Natural killer cell (primary cell): ENCODE results near the gene ZNF182. TPM values are rescaled to one million over a fixed set of nuclear protein-coding genes. Genes with fewer than 3 reads are reported as not detected.

ENCODE experiments used
- ATAC-seq, 3 donors: fragments of 150-1000 bp in 2 of 3; fragments of 200-7000 bp in 1 of 3; cut with Tn5 transposase; 1 replicate in 1 of 3; 2 replicates in 2 of 3; pipeline ENCODE4 v1.10.0; 2021; ENCODE audit warnings: mild to moderate bottlenecking in 2 of 3, moderate library complexity in 2 of 3
- DNase-seq, 2 donors: peaks; one replicate each; pipeline versions ENCODE4 v3.0.0 to v3.0.0-alpha.2; 2013 to 2021; ENCODE audit warnings: mixed read lengths in 1 of 2
- H3K27ac ChIP-seq: one replicate; pipeline ENCODE4 v1.5.1; 2013; ENCODE audit warnings: mild to moderate bottlenecking, low read length
- H3K27me3 ChIP-seq: one replicate; pipeline ENCODE4 v1.6.1; 2013; ENCODE audit warnings: low read length; ENCODE audit not compliant: control insufficient read depth, insufficient read depth
- H3K36me3 ChIP-seq: one replicate; pipeline ENCODE4 v1.6.1; 2013; ENCODE audit warnings: low read length; ENCODE audit not compliant: control insufficient read depth, insufficient read depth
- H3K4me1 ChIP-seq: one replicate; pipeline ENCODE4 v1.6.1; 2013; ENCODE audit warnings: low read length; ENCODE audit not compliant: control insufficient read depth, insufficient read depth
- H3K4me3 ChIP-seq: one replicate; pipeline ENCODE4 v1.5.1; 2013; ENCODE audit warnings: low read length
- H3K9me3 ChIP-seq: one replicate; pipeline ENCODE4 v1.6.1; 2013; ENCODE audit warnings: low read length; ENCODE audit not compliant: control insufficient read depth, insufficient read depth
- H3K27ac Mint-ChIP-seq, 2 donors: one replicate each; pipeline ENCODE4 v1.8.0; 2022; ENCODE audit warnings: mild to moderate bottlenecking in 2 of 2, mixed read lengths in 2 of 2, moderate library complexity in 1 of 2
- H3K27me3 Mint-ChIP-seq, 2 donors: one replicate each; pipeline ENCODE4 v1.8.0; 2022; ENCODE audit warnings: low read depth in 2 of 2, mixed read lengths in 2 of 2
- H3K36me3 Mint-ChIP-seq: one replicate; pipeline ENCODE4 v1.8.0; 2022; ENCODE audit warnings: mixed read lengths
- H3K4me1 Mint-ChIP-seq, 2 donors: one replicate each; pipeline ENCODE4 v1.8.0; 2022; ENCODE audit warnings: mixed read lengths in 2 of 2
- H3K4me3 Mint-ChIP-seq: one replicate; pipeline ENCODE4 v1.8.0; 2022; ENCODE audit warnings: mild to moderate bottlenecking, moderate library complexity, mixed read lengths
- H3K9me3 Mint-ChIP-seq, 2 donors: one replicate each; pipeline ENCODE4 v1.8.0; 2022; ENCODE audit warnings: mixed read lengths in 2 of 2
- WGBS: methylation state at CpG from one replicate; pipeline ENCODE4 v1.1.7; 2013; ENCODE audit warnings: missing lambda C conversion rate; ENCODE audit not compliant: insufficient coverage; 5-methylcytosine and 5-hydroxymethylcytosine counted together
- intact Hi-C: fragments of 100-400 bp; cut with micrococcal nuclease; formaldehyde crosslinking; loops from one replicate; pipeline ENCODE4 v1.14.2; 2022
- total RNA-seq, 4 donors: library from RNA; stranded (reverse); fragments of 120-200 nt in 1 of 4; gene quantifications; one replicate each; pipeline versions ENCODE4 v1.2.3 to v1.2.4, GENCODE V29; 2013 to 2022
- TF ChIP-seq, protein P1 (sequence below): fragments of 200-600 bp; IDR thresholded peaks from one replicate; pipeline ENCODE4 v1.8.0; 2022; ENCODE audit warnings: antibody characterized with exemption

Gene ZNF182
- total RNA-seq, 3 donors from 2014 or later (not counting 1 experiment from before 2014, with no cell fraction given), result 7.1 to 10.4 (median 7.8) TPM

DNA sequence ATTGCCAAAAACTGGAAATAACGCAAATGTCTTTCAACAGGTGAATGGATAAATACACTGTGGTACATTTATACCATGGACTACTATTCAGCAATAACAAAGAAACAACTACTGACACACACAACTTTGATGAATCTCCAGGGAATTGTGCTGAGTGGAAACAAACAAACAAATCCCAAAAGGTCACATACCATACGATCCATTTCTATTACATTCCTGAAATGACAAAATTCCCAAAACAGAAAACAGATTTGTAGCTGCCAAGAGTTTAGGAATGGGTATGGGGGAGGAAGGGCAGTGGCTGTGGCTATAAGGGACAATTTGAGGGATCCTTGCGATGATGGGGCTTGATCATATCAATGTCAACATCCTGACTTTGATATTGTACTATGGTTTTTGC, 2.5 kb downstream of the ZNF182 start:
- no peaks in the 10 kb centered on the region for H3K9me3 Mint-ChIP-seq
- no peak for ATAC-seq
- WGBS, result 70% methylated on average over 1 of the region's 3 CpGs
- peaks cover 3% of the 10 kb centered on the region for H3K36me3 ChIP-seq
- H3K27me3 Mint-ChIP-seq, result no peaks in the 10 kb centered on the region
- DNase-seq, result no peak
- peak overlapping the region; percentile 48 to 59 for H3K27ac Mint-ChIP-seq
- intact Hi-C loops, result no loop called here
- H3K4me3 Mint-ChIP-seq, result no peak overlapping the region
- H3K4me1 Mint-ChIP-seq, result peaks cover 19 to 22% of the 10 kb centered on the region in 2 donors
- H3K36me3 Mint-ChIP-seq, result no peaks in the 10 kb centered on the region
- H3K9me3 ChIP-seq, result no peaks in the 10 kb centered on the region
- TF ChIP-seq, protein P1, sequence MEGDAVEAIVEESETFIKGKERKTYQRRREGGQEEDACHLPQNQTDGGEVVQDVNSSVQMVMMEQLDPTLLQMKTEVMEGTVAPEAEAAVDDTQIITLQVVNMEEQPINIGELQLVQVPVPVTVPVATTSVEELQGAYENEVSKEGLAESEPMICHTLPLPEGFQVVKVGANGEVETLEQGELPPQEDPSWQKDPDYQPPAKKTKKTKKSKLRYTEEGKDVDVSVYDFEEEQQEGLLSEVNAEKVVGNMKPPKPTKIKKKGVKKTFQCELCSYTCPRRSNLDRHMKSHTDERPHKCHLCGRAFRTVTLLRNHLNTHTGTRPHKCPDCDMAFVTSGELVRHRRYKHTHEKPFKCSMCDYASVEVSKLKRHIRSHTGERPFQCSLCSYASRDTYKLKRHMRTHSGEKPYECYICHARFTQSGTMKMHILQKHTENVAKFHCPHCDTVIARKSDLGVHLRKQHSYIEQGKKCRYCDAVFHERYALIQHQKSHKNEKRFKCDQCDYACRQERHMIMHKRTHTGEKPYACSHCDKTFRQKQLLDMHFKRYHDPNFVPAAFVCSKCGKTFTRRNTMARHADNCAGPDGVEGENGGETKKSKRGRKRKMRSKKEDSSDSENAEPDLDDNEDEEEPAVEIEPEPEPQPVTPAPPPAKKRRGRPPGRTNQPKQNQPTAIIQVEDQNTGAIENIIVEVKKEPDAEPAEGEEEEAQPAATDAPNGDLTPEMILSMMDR, result no peak
- H3K27me3 ChIP-seq, result no peaks in the 10 kb centered on the region
- H3K27ac ChIP-seq, result no peak overlapping the region
- peaks cover 7% of the 10 kb centered on the region for H3K4me1 ChIP-seq
- H3K4me3 ChIP-seq, result no peak overlapping the region

DNA sequence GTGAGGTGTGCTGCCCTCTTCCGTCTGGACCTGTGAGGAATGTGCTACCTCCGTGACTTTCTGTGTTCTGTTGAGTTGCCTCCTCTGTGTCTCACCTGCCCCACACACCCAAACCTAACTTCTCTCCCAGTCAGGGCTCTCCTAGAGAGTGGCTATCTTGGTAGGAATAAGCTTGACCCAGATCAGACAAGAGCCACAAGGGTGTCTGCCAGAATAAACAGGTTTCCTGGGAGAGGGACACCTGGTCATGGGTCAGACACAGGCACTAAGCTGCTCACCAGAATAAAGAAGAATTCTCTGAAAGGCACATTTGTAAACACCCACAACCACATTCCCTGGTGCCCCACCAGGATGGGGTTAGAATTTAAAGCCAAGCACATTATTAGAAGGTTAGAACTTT, 11.1 kb downstream of the ZNF182 start:
- H3K4me3 ChIP-seq, result no peak overlapping the region
- intact Hi-C loops, result no loop called here
- no peak for ATAC-seq
- peaks cover 7% of the 10 kb centered on the region for H3K36me3 Mint-ChIP-seq
- H3K4me1 ChIP-seq, result peaks cover 5% of the 10 kb centered on the region
- no peaks in the 10 kb centered on the region for H3K27me3 Mint-ChIP-seq
- TF ChIP-seq, protein P1, result no peak
- DNase-seq, result no peak
- peak overlapping the region in 1 of 2 donors; percentile 83 for H3K27ac Mint-ChIP-seq
- no peak overlapping the region for H3K27ac ChIP-seq
- H3K9me3 ChIP-seq, result no peaks in the 10 kb centered on the region
- H3K4me3 Mint-ChIP-seq, result no peak overlapping the region
- H3K9me3 Mint-ChIP-seq, result no peaks in the 10 kb centered on the region
- H3K4me1 Mint-ChIP-seq, result peaks cover 26 to 35% of the 10 kb centered on the region in 2 donors
- peaks cover 3% of the 10 kb centered on the region for H3K36me3 ChIP-seq
- 100% methylated on average over 1 of the region's 2 CpGs for WGBS
- no peaks in the 10 kb centered on the region for H3K27me3 ChIP-seq

DNA sequence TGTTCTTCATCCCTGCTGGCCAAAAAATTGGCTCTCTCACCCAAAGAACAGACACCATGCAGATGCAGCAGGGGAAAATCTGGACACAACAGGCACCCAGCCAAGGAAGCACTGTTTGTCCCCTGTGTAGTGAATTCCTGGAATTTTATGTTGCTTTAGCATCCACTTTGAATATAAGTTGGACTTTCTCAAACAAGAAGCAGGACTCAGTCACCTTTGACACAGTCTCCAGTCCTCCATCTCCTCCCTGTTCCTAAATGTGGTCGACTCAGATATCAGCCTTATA, 11.8 kb downstream of the ZNF182 start:
- ATAC-seq (no peak), DNase-seq (no peak)
- H3K27ac Mint-ChIP-seq, result peak overlapping the region; percentile 64 to 83
- Histone ChIP-seq H3K27ac (no peak overlapping the region), H3K4me1 (peaks cover 5% of the 10 kb centered on the region), H3K4me3 (no peak overlapping the region), H3K27me3 (no peaks in the 10 kb centered on the region), H3K9me3 (no peaks in the 10 kb centered on the region), H3K36me3 (peaks cover 10% of the 10 kb centered on the region)
- no peaks in the 10 kb centered on the region for H3K9me3 Mint-ChIP-seq
- no peaks in the 10 kb centered on the region for H3K27me3 Mint-ChIP-seq
- TF ChIP-seq, protein P1, result no peak
- H3K36me3 Mint-ChIP-seq, result peaks cover 7% of the 10 kb centered on the region
- H3K4me3 Mint-ChIP-seq, result no peak overlapping the region
- WGBS, result 100% methylated on average over 1 of the region's 1 CpG
- intact Hi-C loops, result no loop called here
- H3K4me1 Mint-ChIP-seq, result peaks cover 26 to 35% of the 10 kb centered on the region in 2 donors
